Activated CD8-positive, alpha-beta memory T cell treated with anti-CD3 and anti-CD28 coated beads for 48 hours (primary cell): ENCODE data around the gene SLC35G3.
"Not testable (repeated sequence)": the region's sequence is repeated elsewhere in the genome, so short reads cannot be mapped to it uniquely, and the experiment has no call there.

Experiments used
- DNase-seq, 3 experiments: peaks; one replicate each; pipeline ENCODE4 v3.0.0-alpha.2; 2020; ENCODE audit warnings: low read depth in 2 of 3, low spot score in 2 of 3

Gene SLC35G3

DNA sequence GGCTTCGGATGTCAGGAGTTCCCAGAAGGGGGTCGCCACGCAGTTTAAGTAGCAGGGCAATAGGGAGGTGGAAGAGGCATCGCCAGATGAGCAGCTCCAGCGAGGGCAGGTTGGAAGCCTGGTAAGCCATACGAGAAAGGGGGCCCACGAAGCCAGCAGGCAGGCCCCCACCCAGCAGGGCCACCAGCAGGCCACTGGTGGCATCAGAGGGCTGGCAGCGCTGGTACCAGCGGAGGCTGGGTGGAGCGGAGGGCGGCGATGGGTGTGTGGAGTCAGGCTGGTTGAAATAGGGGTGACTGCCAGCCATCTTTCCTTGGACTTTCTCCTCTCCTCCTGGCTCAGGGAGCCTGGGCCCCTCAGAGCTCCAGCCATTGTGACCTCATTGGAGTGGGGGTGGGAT is at the start of gene SLC35G3:
TSS of gene SLC35G3 (minus strand) at position 393 of the 400 bp plus-strand sequence. CDS start at position 307, 86 bp downstream.
- DNase-seq: not testable (repeated sequence)

DNA sequence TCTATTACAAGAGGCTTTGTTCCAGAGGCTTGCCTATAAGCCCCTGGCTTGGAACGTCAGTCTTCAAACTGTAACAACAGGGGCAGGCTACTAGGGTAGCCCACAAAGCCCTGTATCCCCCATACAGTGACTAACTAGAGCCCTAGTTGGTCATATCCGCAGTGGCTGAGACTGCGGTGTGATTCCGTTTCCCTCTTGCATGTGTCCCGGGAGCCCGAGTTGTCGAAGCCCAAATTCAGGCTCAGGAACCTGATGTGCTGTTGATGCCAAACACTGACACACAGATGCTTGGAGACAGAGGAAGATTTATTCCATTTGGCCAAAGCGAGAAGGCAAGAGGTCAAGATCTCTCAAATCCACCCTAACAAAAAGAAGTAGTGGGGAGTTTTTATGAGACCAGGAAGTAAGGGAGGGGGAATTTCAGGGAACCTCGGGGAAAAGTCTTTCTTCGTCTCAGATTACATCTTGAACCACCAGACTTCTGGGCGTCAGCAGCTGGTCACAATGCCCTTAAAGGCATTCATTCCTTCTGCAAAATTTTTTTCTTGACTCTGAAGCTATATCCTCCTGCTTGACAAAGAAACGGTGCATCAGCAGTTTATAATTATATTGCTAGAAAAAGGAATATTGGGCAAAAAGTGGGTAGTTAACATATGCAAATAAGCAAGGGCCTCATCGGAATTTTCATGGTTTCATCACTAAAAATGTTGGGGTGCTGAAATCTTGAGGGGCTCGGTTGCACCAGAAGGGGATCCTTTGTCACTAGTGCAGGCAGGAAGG is 49.6 kb upstream of the SLC35G3 start:
- DNase-seq: peak in 2 of 3 experiments; percentile 22 to 44

DNA sequence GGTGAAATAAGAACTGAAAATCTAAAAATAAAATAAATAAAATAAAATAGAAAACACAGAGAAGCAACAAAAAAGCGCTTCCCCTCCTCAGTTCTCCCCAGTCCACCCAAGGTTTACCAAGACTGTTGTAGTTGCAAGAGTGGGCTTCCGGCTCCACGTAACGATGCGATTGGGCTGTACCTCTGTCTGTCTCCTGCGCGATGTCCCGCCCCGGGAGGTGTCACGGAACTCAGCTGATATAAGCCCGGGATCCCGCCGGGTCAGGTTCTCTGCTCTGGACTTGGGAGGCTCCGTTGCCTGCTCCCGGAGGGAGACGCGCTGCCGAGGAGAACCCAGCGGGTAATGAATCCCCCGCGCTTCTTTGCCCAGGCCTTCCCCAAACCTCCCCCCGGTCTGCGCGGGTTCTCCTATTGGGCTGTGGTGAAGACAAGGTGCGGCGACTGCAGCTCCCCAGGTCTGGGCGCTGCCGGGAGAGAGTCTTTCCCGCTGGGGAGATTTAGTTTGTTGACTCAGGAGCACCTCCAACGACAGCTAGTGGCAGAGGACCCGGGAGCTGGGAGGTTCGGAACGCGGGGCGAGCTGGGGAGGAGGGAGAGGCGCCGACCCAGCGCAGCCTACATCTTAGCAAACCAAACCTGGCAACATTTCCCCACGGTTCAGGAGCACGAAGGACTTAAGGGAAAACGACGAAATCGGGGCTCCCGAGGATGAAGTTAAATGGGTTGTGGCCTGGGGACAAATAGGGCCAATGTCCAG is 48.8 kb upstream of the SLC35G3 start, which contains the start of gene SLFN5:
TSS of gene SLFN5 (plus strand) at position 268 of the 756 bp plus-strand sequence. CDS start 15,619 bp downstream, outside the sequence.
- DNase-seq: peak; percentile 80 to 96 (median 84)

DNA sequence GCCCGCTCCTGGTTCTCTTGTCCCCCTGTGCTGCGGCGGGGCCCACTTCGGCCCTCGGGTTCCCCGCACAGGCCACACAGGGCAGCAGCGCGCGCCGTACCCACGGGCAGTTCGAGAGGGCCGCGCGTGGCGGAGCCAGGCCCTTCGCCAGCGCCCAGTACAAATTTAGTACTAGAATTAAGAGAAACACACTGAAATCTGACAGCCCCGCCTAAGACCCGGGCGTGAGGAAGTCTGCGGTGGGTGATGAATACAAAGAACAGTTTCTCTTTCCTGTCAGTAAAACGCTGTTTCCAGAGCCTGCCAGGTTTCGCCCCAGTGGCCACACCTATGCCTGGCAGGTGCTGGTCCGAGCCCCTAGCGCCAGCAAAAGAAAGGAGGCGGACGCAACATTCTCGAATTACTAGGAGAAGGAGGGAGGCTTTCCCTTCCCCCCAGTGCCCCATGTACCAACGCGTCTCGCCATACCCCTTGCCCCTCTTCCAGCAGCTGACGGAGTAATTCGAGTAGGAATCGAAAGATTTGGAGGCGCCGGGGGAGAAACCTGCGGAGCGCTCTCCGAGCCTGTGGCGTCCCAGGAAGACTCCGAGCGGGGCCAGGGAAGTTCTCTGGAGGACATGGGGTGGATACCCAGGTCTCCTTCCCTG is 48.1 kb upstream of the SLC35G3 start:
- peak; percentile 48 to 69 (median 48) for DNase-seq

DNA sequence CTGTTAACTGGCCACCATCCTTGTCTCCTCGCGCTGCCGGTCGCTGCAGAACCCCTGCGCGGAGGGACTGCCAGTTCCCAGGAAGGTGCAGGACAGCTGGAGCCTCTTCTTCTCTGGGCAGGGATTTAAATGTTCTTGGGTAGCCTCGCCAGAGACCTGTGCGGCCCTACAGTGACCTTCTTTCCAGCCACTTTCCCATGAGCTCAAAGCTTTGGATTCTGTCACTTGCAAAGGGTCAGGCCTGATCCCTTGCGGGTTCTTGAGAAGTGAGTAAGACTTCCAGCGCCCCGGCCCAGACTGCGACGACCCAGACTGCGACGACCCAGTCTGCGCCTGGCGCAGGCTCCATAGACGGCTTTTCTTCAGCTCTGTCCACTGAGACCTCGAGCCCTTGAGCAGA is 47.3 kb upstream of the SLC35G3 start:
- DNase-seq: no peak

DNA sequence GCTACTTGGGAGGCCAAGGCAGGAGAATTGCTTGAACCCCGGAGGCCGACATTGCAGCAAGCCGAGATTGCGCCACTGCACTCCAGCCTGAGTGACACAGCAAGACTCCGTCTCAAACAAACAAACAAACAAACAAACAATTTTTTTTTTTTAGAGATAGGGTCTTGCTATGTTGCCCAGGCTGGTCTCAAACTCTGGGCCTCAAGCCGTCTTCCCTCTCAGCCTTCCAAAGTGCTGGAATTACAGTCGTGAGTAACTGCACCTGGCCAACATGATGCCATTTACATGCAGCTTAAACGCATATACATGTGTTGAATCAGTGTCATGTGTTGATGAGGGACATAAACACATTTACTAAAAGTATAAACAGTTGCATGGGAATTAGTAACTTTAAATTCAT is 46.7 kb upstream of the SLC35G3 start:
- no peak for DNase-seq

DNA sequence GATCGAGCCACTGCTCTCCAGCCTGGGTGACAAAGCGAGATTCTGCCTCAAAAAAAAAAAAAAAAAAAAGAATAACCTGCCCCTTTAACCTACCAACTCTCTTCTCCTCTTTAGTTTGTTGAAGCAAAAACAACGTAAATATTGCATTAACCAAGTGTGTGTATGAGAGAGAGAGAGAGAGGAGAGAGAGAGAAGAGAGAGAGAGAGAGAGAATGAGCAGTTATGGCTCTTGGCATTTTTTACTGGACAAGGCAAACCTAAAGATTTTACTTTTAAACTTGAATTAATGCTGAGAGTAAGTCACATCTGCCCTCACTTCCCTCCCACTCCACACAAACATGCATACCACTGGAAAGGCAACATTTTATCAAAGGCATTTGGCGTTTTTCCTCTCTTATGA is 45.6 kb upstream of the SLC35G3 start:
- DNase-seq: no peak

DNA sequence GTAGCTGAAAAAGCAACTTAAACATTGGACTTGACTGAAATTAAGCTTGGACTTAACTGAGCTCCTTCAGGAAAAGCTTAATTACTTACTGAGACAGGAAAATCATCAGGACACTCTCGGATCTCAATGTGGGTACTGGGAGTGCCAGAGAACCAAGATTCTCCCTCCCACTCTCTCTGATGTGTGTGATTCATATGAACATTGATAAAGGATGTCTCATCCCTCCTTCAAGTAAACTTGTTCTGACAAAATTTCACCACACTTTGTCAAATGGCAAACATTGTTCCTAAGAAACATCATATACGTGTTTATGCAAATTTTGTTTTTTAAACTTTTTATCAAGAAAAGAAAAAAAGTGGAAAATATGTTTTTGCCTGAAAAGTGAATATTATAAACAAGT is 44.6 kb upstream of the SLC35G3 start:
- no peak for DNase-seq

DNA sequence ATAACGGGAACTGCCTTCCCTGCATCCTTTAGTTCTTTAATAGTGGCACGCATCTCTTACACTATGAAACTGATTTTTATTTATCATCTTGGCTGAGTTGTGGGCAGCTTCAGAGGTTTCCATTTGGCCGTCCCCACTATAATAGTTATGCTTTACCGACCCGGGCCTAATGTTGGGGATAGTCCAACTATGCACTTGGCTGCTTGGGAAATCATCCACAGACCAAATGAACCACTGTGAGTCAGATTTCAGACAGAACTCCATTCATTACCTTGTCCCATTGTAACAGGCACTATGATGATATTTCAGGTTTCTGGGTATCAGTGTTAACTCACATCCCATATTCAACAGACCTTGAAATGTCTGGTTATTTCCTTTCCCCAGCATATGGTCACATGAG is 42.6 kb upstream of the SLC35G3 start:
- DNase-seq: no peak

DNA sequence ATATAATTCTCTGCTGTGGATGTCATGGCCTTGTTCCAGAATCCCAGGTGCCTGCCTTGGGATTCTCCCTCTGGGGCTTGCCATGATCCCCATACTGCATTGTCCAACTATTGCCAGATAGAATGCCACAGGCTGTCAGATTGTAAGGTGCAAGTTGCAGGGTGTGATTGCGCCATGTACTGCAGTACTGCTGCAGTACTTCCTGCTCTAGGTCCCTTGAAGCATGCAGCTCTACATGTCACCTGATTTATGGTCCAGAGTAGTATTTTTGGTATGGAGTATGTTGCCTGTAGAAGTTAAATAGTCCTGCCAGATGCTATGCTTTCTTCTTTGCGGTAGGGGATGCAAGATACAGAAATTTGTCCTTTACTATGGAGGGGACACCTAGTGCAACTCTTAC is 41.7 kb upstream of the SLC35G3 start:
- no peak for DNase-seq

DNA sequence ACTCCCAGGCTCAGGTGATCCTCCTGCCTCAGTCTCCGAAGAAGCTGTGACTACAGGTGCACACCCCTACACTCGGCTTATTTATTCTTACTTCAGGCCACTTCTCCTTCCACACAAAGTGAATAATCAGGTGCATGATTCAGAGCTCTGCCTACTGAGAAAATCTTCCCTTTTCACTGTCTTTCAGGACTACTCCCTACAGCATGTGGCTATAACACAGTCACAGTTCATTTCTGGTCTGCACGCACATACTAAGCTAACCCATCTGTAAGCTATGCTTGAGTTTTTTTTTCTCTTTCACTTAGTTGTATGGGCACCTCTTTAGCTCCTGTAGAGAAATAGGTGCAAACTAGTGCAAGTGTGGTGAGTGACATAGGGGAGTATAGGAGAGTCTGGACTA is 41.1 kb upstream of the SLC35G3 start:
- no peak for DNase-seq

DNA sequence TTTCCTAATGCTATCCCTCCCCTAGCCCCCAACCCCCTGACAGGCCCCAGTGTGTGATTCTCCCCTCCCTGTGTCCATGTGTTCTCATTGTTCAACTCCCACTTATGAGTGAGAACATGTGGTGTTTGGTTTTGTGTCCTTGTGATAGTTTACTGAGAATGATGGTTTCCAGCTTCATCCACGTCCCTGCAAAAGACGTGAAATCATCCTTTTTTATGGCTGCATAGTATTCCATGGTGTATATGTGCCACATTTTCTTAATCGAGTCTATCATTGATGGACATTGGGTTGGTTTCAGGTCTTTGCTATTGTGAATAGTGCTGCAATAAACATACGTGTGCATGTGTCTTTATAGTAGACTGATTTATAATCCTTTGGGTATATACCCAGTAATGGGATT is 40.1 kb upstream of the SLC35G3 start:
- not testable (repeated sequence) for DNase-seq

DNA sequence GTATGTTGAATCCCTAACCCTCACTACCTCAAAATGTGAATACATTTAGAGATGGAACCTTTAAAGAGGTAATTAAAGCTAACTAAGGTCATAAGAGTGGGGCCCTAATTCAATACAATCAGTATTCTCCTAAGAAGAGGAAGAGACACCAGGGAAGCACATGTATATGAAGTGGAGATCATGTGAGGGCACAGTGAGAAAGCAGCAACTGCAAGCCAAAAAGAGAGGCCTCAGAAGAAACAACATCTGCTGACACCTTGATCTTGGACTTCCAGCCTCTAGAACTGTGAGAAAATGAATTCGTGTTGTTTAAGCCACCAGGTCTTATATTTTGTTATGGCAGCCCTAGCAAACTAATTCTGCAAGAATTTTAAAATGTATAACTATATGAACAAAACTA is 35.4 kb upstream of the SLC35G3 start:
- no peak for DNase-seq

DNA sequence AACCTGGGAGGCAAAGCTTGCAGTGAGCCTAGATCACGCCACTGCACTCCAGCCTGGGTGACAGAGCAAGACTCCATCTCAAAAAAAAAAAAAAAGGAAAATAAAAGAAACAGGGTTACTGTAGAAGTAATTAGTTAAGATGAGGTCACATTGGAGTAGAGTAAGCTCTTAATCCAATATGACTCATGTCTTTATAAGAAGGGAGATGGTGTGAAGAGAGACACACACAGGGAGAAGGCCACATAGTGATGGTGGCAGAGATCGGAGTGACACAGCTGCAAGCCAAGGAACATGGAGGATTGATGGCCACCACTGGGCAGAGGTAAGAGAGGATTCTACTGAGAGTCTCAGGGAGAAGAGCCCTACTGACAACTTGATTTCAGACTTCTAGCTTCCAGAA is 33.4 kb upstream of the SLC35G3 start:
- DNase-seq: no peak

DNA sequence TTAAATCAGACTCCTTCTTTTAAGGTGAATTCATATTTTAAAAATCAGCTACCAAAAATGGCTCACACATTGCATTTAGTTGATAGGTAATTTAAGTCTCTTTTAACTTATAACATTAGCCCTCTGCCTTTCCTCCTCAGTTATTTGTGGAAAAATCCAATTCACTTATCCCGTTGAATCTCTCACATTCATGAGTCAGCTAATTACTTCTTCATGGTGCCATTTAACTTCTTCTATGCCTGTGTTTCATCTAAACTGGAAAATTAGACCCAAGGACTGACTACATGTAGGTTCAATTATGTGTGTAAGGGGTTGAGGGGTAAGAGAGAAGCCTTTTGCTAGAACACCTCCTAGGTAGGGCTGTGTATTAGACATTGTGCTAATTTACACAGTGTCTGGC is 30.2 kb upstream of the SLC35G3 start:
- DNase-seq: no peak

DNA sequence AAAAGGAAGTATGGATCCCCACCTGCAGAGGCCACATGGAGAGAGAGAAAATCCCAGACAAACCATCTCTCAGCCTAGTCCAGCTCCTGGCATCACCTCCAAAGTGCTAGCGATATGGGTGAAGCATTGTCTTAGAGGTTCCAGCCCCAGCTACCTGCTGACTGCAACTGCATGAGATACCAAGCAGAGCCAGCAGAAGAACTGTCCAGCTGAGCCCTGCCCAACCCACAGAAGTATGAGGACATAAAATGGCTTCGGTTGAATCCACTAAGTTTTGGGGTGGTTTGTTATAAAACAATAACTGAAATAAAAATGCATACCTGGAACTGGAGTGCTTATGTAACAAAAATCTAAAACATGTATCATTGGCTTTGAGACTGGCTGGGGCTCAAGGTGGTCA is 28.3 kb upstream of the SLC35G3 start:
- DNase-seq: no peak

DNA sequence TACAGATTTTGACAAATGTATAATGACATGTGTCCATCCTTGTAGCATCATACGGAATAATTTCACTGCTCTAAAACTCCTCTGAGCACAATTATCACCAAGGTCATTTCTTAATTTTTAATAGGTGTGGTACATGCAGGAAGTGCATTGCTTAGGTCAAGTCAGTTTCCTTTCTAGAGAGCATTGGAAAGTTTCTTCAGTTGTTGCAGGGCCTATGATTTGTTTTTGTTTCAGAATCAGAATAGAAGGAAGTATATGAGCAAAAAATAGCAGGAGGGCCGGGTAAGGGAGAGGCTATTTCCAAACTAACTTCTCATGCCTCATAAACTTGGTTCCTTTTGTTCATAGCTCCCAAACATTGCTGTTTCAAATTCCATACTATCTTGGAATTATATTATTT is 24.7 kb upstream of the SLC35G3 start:
- DNase-seq: no peak

DNA sequence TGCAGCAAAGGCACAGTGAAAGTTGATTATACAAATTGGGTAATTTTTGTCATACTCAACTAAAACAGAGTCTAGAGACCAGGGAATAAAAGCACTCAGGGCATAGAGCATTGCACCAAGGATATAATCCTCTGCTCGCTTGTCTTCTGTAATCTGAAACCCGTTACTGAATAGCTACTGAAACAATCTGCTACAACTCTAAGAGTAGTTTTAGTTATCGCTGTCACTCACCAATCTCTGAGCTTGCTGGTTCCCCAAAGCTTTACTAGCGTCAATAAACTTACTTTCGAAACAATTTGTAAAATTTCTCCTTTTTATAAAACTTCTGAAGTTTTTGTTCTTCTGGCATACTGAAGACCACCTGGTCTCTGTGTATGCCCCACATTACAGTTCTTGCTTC is 22.9 kb upstream of the SLC35G3 start:
- no peak for DNase-seq

DNA sequence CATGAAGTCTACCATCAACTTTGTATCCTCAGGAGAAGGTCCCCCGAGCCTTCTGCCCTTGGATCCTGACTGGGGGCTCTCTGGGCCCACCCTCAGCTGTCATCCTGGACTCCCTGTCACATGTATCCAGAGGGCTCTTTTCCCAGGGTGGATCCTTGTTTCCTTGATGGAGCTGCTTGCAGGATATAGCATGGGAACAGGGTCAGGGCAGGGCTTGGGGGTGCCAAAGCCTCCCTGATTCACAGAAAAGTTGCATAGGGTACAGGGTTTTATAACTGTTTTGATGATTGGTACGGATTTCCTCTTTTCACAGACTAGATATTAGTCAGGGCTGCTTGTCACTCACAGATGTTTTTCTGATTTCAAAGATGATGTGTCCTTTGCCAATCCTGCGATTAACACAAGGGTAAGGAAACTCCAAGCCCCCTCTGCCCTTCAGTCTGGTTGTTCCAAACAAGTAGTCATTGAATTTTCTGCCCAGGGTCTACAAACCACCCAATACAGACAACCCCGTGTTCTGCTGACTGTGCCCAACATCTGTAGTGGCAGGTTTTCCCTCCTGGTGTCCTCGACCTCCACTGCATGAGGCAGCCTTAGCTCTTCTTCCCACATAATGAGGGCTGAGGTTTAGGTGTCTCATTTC is 20.6 kb upstream of the SLC35G3 start:
- DNase-seq: peak in 1 of 3 experiments; percentile 32

DNA sequence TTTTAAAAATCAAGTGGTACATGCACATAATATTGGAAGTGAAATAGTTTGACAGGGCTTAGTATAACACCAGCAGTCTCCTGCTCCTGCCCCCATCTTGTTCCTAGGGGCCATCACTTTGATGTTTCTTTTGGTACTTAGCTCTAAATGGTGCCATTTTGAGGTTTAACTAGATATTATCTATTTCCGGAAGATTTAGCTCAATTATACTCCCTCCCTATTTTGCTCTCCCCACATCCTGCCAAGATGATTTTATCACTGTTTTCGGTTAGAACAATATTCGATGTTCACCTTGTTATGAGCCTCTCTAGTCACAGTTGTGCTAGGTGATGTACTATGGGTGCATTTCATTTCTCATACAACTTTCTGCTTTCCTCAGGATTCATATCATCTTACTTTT is 20.0 kb upstream of the SLC35G3 start:
- no peak for DNase-seq

DNA sequence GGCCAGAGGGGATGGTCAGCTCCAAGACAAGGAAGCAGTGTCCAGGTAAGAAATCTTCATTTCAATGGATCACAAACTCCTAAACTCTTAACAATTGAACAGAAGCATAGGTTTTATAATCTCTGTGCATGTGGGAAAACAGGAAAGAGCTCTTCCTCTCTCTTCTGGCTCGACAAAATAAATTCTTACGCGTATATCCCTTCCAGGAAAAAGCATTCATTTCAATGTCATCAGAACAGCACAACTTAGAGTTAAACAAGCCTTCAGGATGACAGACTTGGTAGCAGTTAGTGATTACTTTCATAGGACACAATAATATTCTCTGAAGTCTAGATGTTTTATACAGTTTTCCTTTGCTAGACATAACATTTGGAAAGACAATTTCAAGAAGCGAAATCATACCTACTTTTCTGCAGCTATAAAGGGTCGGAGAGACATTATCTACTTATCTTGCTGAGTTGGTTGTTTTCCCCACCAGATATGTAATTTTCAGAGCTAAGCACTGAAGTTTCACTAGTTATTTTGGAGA is 19.3 kb upstream of the SLC35G3 start:
- DNase-seq: no peak
